Liver (tissue), 9 donors: ENCODE data around the gene SYK. TPM values are rescaled to one million over a fixed set of nuclear protein-coding genes. Genes with fewer than 3 reads are reported as not detected.

Source experiments
- DNase-seq: peaks from one replicate; pipeline ENCODE4 v3.0.0-alpha.2; 2017; ENCODE audit warnings: low spot score
- H3K27ac ChIP-seq, 2 donors: one replicate each; pipeline ENCODE4 v1.7.0; 2013; ENCODE audit warnings: inconsistent platforms in 2 of 2, low read length in 2 of 2, control low read depth in 1 of 2, low read depth in 1 of 2, mild to moderate bottlenecking in 1 of 2
- H3K27me3 ChIP-seq, 4 donors: one replicate each; pipeline versions ENCODE4 v1.6.1 to v1.7.0; 2013; ENCODE audit warnings: low read length in 3 of 4, inconsistent platforms in 1 of 4, mild to moderate bottlenecking in 1 of 4, moderate library complexity in 1 of 4; ENCODE audit not compliant: control insufficient read depth in 4 of 4, insufficient read depth in 4 of 4
- H3K36me3 ChIP-seq, 4 donors: one replicate each; pipeline versions ENCODE4 v1.6.1 to v1.7.0; 2013; ENCODE audit warnings: low read length in 3 of 4, mild to moderate bottlenecking in 3 of 4, low read depth in 1 of 4, moderate library complexity in 1 of 4; ENCODE audit not compliant: control insufficient read depth in 4 of 4, insufficient read depth in 3 of 4
- H3K4me1 ChIP-seq, 4 donors: one replicate each; pipeline versions ENCODE4 v1.6.1 to v1.7.0; 2013; ENCODE audit warnings: low read length in 3 of 4, mild to moderate bottlenecking in 3 of 4, moderate library complexity in 1 of 4; ENCODE audit not compliant: control insufficient read depth in 4 of 4, insufficient read depth in 4 of 4
- H3K4me3 ChIP-seq, 3 donors: one replicate each; pipeline versions ENCODE4 v1.6.1 to v1.7.0; 2013; ENCODE audit warnings: low read length in 3 of 3, control low read depth in 1 of 3, low read depth in 1 of 3, mild to moderate bottlenecking in 1 of 3
- H3K9ac ChIP-seq, 2 donors: one replicate each; pipeline ENCODE4 v1.7.0; 2013; ENCODE audit warnings: low read length in 2 of 2, mild to moderate bottlenecking in 2 of 2, moderate library complexity in 2 of 2, control low read depth in 1 of 2, low read depth in 1 of 2
- H3K9me3 ChIP-seq, 4 donors: one replicate each; pipeline versions ENCODE4 v1.6.1 to v1.7.0; 2013; ENCODE audit warnings: low read length in 3 of 4; ENCODE audit not compliant: control insufficient read depth in 4 of 4
- CTCF ChIP-seq: fragments of 150-350 bp; IDR thresholded peaks from 2 replicates; pipeline ENCODE4 v1.5.1; 2017; ENCODE audit warnings: improper control_type of control experiment, low read depth, low read length; ENCODE audit not compliant: missing input control
- EGR1 ChIP-seq, 2 donors: IDR thresholded peaks; 2 replicates each; pipeline ENCODE4 v1.6.1; 2016 to 2018; ENCODE audit warnings: antibody characterized with exemption in 2 of 2, low read depth in 2 of 2
- FOXA2 ChIP-seq: IDR thresholded peaks from 2 replicates; pipeline ENCODE4 v1.6.1; 2016; ENCODE audit warnings: antibody characterized with exemption
- GABPA ChIP-seq, 2 donors: IDR thresholded peaks in 1 of 2; conservative IDR thresholded peaks in 1 of 2; 2 replicates each; pipeline ENCODE4 v1.6.1; 2016; ENCODE audit warnings: antibody characterized with exemption in 2 of 2, mild to moderate bottlenecking in 1 of 2, moderate library complexity in 1 of 2
- HNF4A ChIP-seq, 2 donors: conservative IDR thresholded peaks; 2 replicates each; pipeline ENCODE4 v1.6.1; 2016; ENCODE audit warnings: antibody characterized with exemption in 2 of 2, mild to moderate bottlenecking in 2 of 2
- HNF4G ChIP-seq: IDR thresholded peaks from 2 replicates; pipeline ENCODE4 v1.6.1; 2016; ENCODE audit warnings: antibody characterized with exemption
- NR2F2 ChIP-seq: IDR thresholded peaks from 2 replicates; pipeline ENCODE4 v1.6.1; 2016; ENCODE audit warnings: antibody characterized with exemption
- RAD21 ChIP-seq, 2 donors: IDR thresholded peaks; 2 replicates each; pipeline ENCODE4 v1.6.1; 2016; ENCODE audit warnings: antibody characterized with exemption in 2 of 2, mild to moderate bottlenecking in 2 of 2
- RXRA ChIP-seq, 2 donors: IDR thresholded peaks; 2 replicates each; pipeline ENCODE4 v1.6.1; 2017 to 2018; ENCODE audit warnings: antibody characterized with exemption in 2 of 2, mild to moderate bottlenecking in 1 of 2
- SP1 ChIP-seq: IDR thresholded peaks from 2 replicates; pipeline ENCODE4 v1.6.1; 2018; ENCODE audit warnings: antibody characterized with exemption, mild to moderate bottlenecking
- TAF1 ChIP-seq: conservative IDR thresholded peaks from 2 replicates; pipeline ENCODE4 v1.6.1; 2016; ENCODE audit warnings: antibody characterized with exemption, mild to moderate bottlenecking
- YY1 ChIP-seq: IDR thresholded peaks from 2 replicates; pipeline ENCODE4 v1.6.1; 2016; ENCODE audit warnings: antibody characterized with exemption, mild to moderate bottlenecking
- ZBTB33 ChIP-seq: IDR thresholded peaks from 2 replicates; pipeline ENCODE4 v1.6.1; 2016; ENCODE audit warnings: antibody characterized with exemption
- WGBS: extraction: QIAGEN DNeasy Blood & Tissue Kit; methylation state at CpG from one replicate; pipeline ENCODE4 v1.1.7; 2013; 5-methylcytosine and 5-hydroxymethylcytosine counted together
- polyA plus RNA-seq, 2 donors: library from polyadenylated mRNA; stranded (reverse) in 1 of 2; unstranded in 1 of 2; fragments of 200-250 nt in 1 of 2; fragments of >200 nt in 1 of 2; fragmentation: Nextera tagmentation in 1 of 2; extraction: Ambion mirVana in 1 of 2; gene quantifications; one replicate each; pipeline versions ENCODE4 v1.2.1 to v1.2.3, GENCODE V29; 2013 to 2015
- total RNA-seq, 2 donors: library from RNA; depleted of rRNA; stranded (reverse); fragments of >200 nt; gene quantifications; one replicate each; pipeline ENCODE4 v1.2.3, GENCODE V29; 2014
- TF ChIP-seq, protein P1 (sequence below): IDR thresholded peaks from 2 replicates; pipeline ENCODE4 v1.6.1; 2016; ENCODE audit warnings: antibody characterized with exemption
- TF ChIP-seq, protein P2 (sequence below): IDR thresholded peaks from 2 replicates; pipeline ENCODE4 v1.6.1; 2016; ENCODE audit warnings: antibody characterized with exemption, mild to moderate bottlenecking
- donor health status: healthy.
- donor health status: healthy.
- donor health status: healthy.
- donor health status: healthy.
- donor health status: healthy.

Gene SYK
- total and polyA plus RNA-seq, 4 donors, result 2.0 to 15.4 (median 4.1) TPM

DNA sequence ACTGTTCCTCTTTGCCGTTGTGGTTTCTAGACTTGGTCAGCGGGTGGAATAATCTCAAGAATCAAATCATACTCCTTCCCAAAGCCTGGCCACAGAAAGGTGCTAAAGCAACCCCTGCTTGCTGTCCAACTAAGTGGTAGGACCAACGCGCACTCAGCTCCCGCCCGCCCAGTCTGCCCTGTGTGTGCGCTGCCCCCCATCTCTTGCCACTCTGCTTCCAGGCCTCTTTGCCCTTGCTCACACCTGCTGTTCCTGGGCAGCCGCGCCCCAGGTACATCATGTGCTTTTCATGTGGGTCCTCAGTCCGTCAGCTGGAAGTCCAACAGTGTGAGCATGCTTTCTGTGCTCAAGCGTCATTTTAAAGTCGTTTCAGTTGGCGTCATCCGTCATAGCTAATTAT is 65.5 kb downstream of the SYK start:
- no peaks in the 10 kb centered on the region for H3K36me3 ChIP-seq

DNA sequence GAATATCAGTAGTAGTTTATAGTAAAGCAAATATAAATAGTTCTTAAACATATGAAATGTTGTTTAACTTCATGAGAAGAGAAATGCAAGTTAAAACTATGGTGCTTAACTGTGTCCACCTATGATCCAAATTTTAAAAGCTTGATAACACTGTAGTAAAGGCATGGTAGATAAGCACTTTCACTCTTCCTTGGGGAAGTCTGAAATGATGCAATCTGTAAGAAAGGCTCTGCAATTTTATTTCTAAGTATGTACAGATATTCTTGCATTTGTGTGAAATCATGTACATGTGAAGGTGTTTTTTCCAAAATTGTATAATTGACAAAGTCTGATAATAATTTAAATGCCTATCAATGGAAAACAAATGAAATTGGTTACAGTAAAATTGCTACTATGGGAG is 66.9 kb downstream of the SYK start:
- no peak for TF ChIP-seq CTCF
- no peak for TF ChIP-seq EGR1 (IDR thresholded peaks at IDR 0.05; ENCODE audit: low read depth in 2 of 2)
- TF ChIP-seq, protein P1, sequence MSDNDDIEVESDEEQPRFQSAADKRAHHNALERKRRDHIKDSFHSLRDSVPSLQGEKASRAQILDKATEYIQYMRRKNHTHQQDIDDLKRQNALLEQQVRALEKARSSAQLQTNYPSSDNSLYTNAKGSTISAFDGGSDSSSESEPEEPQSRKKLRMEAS, result no peak
- TF ChIP-seq GABPA (IDR thresholded peaks at IDR 0.05 in 1 of 2, conservative IDR thresholded peaks at IDR 0.05 in 1 of 2), result no peak
- no peak for TF ChIP-seq YY1
- no peak for TF ChIP-seq HNF4G
- TF ChIP-seq RXRA (IDR thresholded peaks at IDR 0.05), result no peak
- TF ChIP-seq FOXA2, result no peak
- TF ChIP-seq HNF4A (conservative IDR thresholded peaks at IDR 0.05), result no peak
- TF ChIP-seq, protein P2, sequence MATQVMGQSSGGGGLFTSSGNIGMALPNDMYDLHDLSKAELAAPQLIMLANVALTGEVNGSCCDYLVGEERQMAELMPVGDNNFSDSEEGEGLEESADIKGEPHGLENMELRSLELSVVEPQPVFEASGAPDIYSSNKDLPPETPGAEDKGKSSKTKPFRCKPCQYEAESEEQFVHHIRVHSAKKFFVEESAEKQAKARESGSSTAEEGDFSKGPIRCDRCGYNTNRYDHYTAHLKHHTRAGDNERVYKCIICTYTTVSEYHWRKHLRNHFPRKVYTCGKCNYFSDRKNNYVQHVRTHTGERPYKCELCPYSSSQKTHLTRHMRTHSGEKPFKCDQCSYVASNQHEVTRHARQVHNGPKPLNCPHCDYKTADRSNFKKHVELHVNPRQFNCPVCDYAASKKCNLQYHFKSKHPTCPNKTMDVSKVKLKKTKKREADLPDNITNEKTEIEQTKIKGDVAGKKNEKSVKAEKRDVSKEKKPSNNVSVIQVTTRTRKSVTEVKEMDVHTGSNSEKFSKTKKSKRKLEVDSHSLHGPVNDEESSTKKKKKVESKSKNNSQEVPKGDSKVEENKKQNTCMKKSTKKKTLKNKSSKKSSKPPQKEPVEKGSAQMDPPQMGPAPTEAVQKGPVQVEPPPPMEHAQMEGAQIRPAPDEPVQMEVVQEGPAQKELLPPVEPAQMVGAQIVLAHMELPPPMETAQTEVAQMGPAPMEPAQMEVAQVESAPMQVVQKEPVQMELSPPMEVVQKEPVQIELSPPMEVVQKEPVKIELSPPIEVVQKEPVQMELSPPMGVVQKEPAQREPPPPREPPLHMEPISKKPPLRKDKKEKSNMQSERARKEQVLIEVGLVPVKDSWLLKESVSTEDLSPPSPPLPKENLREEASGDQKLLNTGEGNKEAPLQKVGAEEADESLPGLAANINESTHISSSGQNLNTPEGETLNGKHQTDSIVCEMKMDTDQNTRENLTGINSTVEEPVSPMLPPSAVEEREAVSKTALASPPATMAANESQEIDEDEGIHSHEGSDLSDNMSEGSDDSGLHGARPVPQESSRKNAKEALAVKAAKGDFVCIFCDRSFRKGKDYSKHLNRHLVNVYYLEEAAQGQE, result no peak
- TF ChIP-seq RAD21 (IDR thresholded peaks at IDR 0.05), result no peak
- TF ChIP-seq SP1, result no peak
- no peak for TF ChIP-seq NR2F2
- no peak for TF ChIP-seq TAF1
- no peak overlapping the region for H3K9ac ChIP-seq
- H3K36me3 ChIP-seq, result no peaks in the 10 kb centered on the region
- no peak overlapping the region for H3K27ac ChIP-seq
- H3K4me3 ChIP-seq, result no peak overlapping the region
- peaks cover 0 to 4% (median 0%) of the 10 kb centered on the region in 4 donors for H3K27me3 ChIP-seq
- no peaks in the 10 kb centered on the region for H3K9me3 ChIP-seq
- no peaks in the 10 kb centered on the region for H3K4me1 ChIP-seq
- no peak for DNase-seq

More for the DNA sequence above, 65.5 kb downstream of the SYK start:
- H3K27ac ChIP-seq, result no peak overlapping the region
- H3K9me3 ChIP-seq, result no peaks in the 10 kb centered on the region
- no peaks in the 10 kb centered on the region for H3K27me3 ChIP-seq
- no peak overlapping the region for H3K9ac ChIP-seq
- no peak overlapping the region for H3K4me3 ChIP-seq
- no peaks in the 10 kb centered on the region for H3K4me1 ChIP-seq
- WGBS, result 95% methylated on average over 14 of the region's 14 CpGs
- TF ChIP-seq TAF1 (no peak), EGR1 (IDR thresholded peaks at IDR 0.05; ENCODE audit: low read depth in 2 of 2) (no peak), CTCF (no peak), FOXA2 (no peak), ZBTB33 (no peak), YY1 (no peak), GABPA (IDR thresholded peaks at IDR 0.05 in 1 of 2, conservative IDR thresholded peaks at IDR 0.05 in 1 of 2) (no peak)
- no peak for DNase-seq
